Transverse colon (tissue), 4 donors: Measurements from ENCODE around the gene PTPRJ.

ENCODE experiments used
- POLR2A ChIP-seq: fragments of 450-650 bp; IDR thresholded peaks from one replicate; pipeline ENCODE4 v1.6.1; 2016; ENCODE audit warnings: antibody characterized with exemption, mild to moderate bottlenecking, moderate library complexity
- POLR2AphosphoS5 ChIP-seq, 3 donors: sonication (generic); formaldehyde crosslinking; IDR thresholded peaks; one replicate each; pipeline ENCODE4 v1.6.1; 2016; ENCODE audit warnings: antibody characterized with exemption in 3 of 3
- TF ChIP-seq, protein P1 (sequence below), 5 experiments: fragments of 200-600 bp in 3 of 5; fragments of 450-650 bp in 2 of 5; sonication (generic) in 3 of 5; IDR thresholded peaks; 1 replicate in 2 of 5; 2 replicates in 3 of 5; pipeline ENCODE4 v1.5.1; 2016 to 2017; ENCODE audit warnings: antibody characterized with exemption in 5 of 5, inconsistent platforms in 3 of 5, mild to moderate bottlenecking in 2 of 5, moderate library complexity in 1 of 5

DNA sequence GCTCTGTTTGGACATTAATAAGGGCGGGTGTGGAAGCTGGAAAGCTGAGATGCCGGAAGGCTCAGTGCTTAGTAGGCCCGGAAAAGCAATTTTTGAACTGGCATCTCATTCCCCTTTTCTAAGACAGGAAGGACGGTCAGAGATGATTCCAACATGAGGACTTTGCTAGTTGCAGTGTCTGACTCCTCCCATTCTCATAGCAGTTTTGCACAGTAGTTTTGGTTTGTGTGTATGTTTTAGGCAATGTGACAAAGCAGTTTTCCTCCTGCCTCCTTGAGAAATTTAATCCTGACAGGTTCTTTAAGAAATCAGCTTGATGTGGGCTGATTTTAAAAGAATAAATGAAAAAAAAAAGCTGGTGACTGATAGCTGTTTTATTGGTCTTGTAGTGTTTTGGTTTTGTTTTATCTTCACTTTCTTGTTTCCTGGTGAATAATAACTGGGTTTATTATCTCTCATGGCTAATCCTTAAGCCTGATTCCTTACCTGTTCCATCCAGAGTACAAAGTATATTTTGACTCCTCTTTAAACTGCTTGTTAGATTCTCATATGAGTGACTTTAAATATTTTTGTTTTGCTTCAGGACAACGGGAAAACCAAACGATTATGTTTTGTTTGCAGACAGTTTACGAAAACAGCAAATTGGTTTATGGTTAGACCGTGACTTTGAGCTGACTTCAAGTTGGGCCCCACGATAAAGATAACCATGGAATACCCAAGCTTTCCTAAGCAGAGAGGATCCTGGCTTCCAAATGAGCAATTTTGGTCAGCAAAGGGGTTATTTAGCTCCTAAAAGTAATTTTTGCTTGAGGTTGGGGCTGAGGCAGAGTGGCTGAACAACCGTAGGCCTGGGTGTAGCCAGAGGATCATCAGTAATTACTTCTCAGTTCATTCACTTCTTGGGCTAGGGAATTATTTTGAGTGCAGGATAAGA, 3.4 kb downstream of the PTPRJ start:
- TF ChIP-seq, protein P1, sequence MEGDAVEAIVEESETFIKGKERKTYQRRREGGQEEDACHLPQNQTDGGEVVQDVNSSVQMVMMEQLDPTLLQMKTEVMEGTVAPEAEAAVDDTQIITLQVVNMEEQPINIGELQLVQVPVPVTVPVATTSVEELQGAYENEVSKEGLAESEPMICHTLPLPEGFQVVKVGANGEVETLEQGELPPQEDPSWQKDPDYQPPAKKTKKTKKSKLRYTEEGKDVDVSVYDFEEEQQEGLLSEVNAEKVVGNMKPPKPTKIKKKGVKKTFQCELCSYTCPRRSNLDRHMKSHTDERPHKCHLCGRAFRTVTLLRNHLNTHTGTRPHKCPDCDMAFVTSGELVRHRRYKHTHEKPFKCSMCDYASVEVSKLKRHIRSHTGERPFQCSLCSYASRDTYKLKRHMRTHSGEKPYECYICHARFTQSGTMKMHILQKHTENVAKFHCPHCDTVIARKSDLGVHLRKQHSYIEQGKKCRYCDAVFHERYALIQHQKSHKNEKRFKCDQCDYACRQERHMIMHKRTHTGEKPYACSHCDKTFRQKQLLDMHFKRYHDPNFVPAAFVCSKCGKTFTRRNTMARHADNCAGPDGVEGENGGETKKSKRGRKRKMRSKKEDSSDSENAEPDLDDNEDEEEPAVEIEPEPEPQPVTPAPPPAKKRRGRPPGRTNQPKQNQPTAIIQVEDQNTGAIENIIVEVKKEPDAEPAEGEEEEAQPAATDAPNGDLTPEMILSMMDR (IDR thresholded peaks at IDR 0.05): no peak
- no peak for TF ChIP-seq POLR2A
- no peak for TF ChIP-seq POLR2AphosphoS5 (IDR thresholded peaks at IDR 0.05)
